GM19043 (cell line): ENCODE results near the gene CTRL.
"Not testable (repeated sequence)": the region's sequence is repeated elsewhere in the genome, so short reads cannot be mapped to it uniquely, and the experiment has no call there.

ENCODE experiments used
- ATAC-seq: cut with Tn5 transposase; IDR thresholded peaks from one replicate; pipeline ENCODE4 v1.9.1; 2021; ENCODE audit warnings: low read depth; ENCODE audit not compliant: unreplicated experiment

CTRL gene

DNA sequence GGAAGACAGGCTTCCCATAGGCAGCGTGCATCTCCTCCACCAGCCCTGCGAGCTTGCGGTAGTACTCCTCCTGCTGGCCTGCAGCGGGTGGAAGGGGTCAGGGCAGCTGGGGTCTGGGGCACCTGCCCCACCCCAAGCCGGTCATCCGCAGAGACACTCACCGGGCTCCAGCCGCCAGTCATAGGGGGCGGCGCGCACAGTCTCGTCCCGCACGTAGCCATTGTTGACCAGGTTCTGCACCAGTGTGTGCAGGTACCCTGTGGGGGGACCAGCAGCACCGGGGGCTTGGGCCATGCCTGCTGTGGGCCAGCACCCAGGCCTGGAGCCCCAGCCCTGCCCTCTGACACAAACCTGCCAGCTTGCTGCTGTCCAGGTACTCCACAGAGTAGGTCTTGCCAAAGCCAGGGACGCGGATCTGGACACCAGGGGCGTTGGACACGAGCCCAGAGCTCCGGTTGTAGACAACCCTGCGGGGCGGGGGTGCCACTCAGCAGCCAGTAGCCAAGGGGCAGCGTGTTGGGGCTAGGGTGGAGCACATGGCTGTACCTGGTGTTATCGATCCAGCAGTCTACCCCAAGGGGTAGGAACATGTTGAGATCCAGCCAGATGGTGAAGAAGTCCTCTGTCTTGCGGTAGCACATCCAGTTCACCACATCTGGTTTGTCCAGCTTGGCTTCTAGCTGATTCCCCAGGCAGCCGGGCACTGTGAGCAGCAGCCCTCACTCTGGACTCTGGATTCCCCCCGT, 11.0 kb upstream of the CTRL start:
- no peak for ATAC-seq

DNA sequence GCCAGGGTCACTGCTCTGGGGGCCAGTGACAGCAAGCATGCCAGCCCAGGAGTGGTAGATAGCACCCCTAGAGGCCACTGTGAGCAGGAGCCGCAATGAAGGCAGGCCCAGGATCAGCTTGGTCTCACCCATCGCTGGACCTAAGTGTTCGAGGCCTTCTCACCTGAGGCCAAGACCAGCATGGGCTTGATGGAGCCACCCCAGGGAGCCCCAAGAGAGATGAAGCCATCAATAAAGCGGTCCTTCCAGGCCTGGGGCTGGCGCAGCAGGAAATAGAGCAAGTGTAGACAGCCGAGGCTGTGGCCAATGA, 10.5 kb upstream of the CTRL start:
- ATAC-seq, result no peak

DNA sequence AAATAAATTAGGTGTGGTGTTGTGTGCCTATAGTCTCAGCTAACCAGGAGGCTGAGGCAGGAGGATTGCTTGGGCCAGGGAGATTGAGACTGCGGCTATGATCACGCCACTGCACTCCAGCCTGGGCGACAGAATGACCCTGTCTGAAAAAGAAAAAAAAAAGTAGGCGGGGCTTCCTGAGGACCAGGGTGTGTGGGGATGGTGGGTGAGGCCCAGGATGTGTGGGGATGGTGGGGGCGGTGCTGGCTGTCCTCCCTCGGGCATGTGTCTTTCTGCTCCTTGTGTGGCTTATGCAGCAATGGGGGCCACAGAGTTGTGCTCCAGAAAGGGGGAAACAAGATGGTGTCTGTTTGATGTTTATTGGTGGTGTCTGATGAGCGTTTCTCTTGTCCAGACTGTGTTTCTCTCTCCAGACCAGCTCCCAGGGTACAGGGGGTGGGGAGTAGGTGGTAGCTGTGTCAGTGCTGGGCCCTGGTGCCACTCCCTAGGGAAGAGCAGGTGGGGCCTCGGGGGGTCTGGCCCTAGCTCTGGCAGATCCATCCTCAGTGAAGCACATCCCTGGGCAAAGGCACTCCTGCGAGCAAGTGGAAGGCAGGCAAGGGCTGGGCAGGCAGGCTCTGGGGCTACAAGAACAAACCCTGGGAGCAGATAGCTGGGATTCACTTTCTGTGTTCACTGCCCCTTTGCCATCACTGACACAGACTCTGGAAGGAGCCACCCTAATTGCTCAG, 10.0 kb upstream of the CTRL start:
- ATAC-seq, result no peak

GRCh38 chr16:67940446-67941089, 8.9 kb upstream of the CTRL start:
- ATAC-seq, result no peak

GRCh38 chr16:67939507-67940445, 8.1 kb upstream of the CTRL start:
- ATAC-seq, result no peak

GRCh38 chr16:67937713-67938112, 6.1 kb upstream of the CTRL start:
- not testable (repeated sequence) for ATAC-seq

DNA sequence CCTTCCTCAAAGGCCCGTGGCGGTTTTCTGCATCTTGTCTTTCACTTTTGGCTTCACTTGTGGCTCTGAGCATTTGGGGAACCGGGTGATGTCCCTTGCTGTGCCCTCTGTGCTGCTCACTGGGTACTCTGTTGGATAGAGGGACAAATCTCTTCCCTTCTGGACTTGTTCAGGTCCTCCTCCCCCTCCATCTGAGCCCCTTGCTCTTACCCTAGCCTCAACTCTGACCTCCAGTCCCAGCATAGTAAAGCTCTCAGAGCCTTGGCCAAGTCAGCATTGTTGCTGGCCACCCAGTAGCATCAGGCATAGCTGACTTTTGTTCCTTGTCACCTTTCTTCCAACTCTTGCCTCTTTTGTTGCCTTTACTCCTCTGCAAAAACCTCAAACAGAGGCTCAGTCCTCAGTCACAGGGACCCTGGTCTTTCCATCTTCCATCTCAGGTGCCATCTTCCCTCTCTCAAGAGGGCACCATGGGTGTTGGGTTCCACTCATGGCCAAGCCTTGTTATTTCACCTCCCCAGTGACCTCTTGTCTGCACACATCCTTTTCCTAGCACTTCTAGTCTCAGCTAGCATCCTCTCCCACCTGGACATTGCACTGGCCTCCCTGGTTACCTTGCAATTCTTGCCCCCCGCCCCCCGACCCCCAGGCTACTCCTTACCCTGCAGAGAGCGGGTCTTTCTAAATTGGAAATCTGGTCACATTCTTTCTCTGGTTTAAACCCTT, 5.4 kb upstream of the CTRL start:
- ATAC-seq, result no peak

- peak; percentile 56 for ATAC-seq
Measured at GRCh38 chr16:67936124-67936879, 4.6 kb upstream of the CTRL start, which contains the start of gene PSMB10. PSMB10 (minus strand) TSS chr16:67936850; CDS start chr16:67936749, 101 bp downstream.

DNA sequence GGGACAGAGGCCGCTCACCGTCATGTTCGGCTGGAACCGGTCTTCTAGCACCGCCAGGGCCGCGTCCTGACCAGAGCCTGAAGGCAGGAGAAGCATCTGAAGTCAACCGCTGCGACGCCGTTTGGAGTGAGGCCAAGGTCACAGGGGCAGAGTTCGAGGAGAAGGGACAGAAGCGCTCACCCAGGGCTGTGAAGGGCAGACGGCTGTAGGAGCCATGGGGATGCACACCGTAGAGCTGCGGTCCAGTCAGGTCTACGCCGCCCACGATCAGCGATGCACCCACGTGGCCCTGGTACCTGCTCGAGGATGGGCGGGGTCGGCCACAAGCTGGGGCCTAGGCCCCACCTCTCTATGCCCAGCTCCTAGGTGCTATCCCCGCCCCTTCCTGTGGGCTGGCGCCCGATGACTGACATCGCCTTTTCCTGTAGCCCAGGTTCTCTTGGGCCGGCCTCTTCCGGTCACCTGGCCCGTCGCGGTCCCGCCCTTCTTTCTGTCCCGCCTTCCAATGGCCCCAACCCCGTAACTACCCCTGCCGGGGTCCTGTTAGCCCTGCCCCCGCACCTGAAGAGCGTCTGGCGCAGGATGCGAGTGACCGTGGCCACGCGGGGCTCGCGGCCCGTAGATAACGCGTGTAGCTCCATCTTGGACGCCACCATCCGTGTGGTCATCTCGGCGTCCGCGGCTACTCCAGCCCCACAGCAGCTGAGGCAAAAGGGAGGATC, 3.9 kb upstream of the CTRL start:
- peak; percentile 84 for ATAC-seq

- ATAC-seq, result no peak
Measured at GRCh38 chr16:67935101-67935401, 3.4 kb upstream of the CTRL start.

GRCh38 chr16:67934306-67935100, 2.8 kb upstream of the CTRL start:
- no peak for ATAC-seq

DNA sequence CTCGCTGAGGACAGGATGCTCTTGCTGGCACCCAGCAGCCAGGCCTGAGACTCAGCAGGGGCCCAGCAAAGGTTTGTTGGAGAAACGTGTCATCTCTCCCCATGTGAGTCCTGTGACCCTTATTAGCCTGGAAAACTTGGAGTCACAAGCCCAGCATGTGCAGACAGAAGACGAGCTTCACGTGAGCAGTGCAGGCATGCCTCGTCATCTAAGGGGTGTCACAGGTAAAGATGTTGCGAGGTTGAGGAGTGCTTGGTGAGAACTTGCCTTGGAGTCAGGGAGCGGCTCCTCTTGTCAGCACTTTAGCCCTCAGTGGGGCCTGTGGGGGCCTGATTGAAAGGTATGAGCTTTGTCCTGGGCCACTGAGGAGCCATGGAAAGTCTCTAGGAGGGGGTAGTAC, 2.1 kb upstream of the CTRL start:
- ATAC-seq, result no peak

- no peak for ATAC-seq
Measured at GRCh38 chr16:67932462-67932840, 789 bp upstream of the CTRL start.

DNA sequence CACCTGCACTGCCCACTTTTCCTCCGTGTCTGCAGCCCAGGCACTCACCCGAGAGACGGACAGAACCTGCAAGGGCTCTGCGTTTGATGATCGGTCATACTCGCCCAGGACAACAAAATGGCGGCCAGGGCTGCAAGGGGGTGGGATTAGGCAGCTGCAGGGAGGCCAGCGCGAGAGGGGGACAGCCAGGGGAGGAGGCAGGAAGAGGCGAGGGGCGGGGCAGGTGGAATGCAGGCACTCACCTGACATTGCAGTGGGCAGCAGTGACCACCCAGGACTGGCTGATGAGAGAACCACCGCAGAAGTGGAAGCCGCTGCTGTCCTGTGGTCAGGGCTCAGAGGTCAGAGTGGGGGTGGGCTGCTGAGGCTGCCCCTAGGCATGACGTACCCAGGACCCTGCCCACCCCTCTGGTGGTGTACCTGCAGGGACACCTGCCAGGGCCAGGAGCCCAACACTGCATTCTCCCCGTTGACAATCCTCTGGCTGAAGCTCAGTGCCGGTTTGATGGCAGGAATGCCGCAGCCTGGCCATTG, 917 bp downstream of the CTRL start:
- no peak for ATAC-seq

GRCh38 chr16:67930191-67930590, 1.5 kb downstream of the CTRL start:
- ATAC-seq, result no peak

DNA sequence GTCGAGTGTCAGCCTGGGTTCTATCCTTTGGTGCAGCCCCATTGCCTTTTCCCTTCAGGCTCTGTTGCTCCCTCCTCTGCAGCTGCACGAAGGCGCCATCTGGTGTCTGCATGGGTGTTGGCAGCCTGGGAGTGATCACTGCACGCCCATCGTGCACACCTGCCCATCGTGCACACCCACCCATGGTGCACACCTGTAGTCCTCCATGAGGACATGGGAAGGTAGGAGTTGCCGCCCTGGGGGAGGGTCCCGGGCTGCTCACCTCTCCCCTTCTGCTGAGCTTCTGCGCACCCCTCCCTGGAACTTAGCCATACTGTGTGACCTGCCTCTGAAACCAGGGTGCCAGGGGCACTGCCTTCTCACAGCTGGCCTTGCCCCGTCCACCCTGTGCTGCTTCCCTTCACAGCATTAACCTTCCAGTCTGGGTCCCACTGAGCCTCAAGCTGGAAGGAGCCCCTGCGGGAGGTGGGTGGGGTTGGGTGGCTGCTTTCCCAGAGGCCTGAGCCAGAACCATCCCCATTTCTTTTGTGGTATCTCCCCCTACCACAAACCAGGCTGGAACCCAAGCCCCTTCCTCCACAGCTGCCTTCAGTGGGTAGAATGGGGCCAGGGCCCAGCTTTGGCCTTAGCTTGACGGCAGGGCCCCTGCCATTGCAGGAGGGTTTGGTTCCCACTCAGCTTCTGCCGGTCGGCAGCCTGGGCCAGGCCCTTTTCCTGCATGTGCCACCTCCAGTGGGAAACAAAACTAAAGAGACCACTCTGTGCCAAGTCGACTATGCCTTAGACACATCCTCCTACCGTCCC, 2.9 kb downstream of the CTRL start:
- ATAC-seq, result no peak

GRCh38 chr16:67928147-67928546, 3.5 kb downstream of the CTRL start:
- no peak for ATAC-seq
